HepG2 (cell line): Measurements from ENCODE around the gene CLASRP. TPM values are rescaled to one million over a fixed set of nuclear protein-coding genes. Genes with fewer than 3 reads are reported as not detected.

ENCODE experiments used
- ATAC-seq: fragments of 200-7000 bp; cut with Tn5 transposase; 3 replicates; pipeline ENCODE4 v1.9.1; 2020; ENCODE audit warnings: mild to moderate bottlenecking, moderate library complexity
- BruUV-seq: library from RNA; stranded (reverse); fragments of 400-500 nt; replicated peaks from 2 replicates; lab custom pipeline; 2021; lab: Mats Ljungman, UMichigan
- CTCF ChIA-PET: fragments of 300-600 bp; formaldehyde crosslinking; extraction: SDS; loops from one replicate; lab custom pipeline; 2021; ENCODE audit warnings: low total read pairs, inconsistent platforms, low intra/inter-chr PET ratio; lab: Yijun Ruan, JAX
- POLR2A ChIA-PET: fragments of 350-600 bp; sonication (Branson Sonifier 250); formaldehyde crosslinking; loops from one replicate; lab custom pipeline; 2020; ENCODE audit warnings: antibody characterized with exemption, inconsistent platforms; lab: Yijun Ruan, JAX
- DNase-seq: peaks from one replicate; pipeline ENCODE4 v3.0.0-alpha.2; 2015; ENCODE audit warnings: low spot score
- FAIRE-seq: peaks from 3 replicates; lab custom pipeline; 2011; peaks lifted over from hg19 to GRCh38; lab: Jason Lieb, UNC
- H2AFZ ChIP-seq: one replicate; pipeline ENCODE4 v1.6.1; 2011; ENCODE audit warnings: low read length, inconsistent platforms
- H3K27ac ChIP-seq: fragments of 300-600 bp; 3 replicates; pipeline ENCODE4 v1.8.0; 2011; ENCODE audit warnings: mixed run types, mild to moderate bottlenecking, mixed read lengths, low read length, inconsistent platforms; ENCODE audit not compliant: insufficient read depth; ENCODE audit errors: extremely low read length
- H3K27me3 ChIP-seq, 2 experiments: fragments of 200-600 bp in 1 of 2; 2 replicates in 1 of 2; 3 replicates in 1 of 2; pipeline versions ENCODE4 v1.6.0 to v1.8.0; 2011; ENCODE audit warnings: low read length in 2 of 2, mild to moderate bottlenecking in 2 of 2, moderate library complexity in 2 of 2, inconsistent platforms in 1 of 2; ENCODE audit not compliant: insufficient read depth in 2 of 2, control insufficient read depth in 1 of 2
- H3K36me3 ChIP-seq, 2 experiments: fragments of 200-600 bp in 1 of 2; replicated peaks in 1 of 2; 2 replicates in 1 of 2; 3 replicates in 1 of 2; pipeline versions ENCODE4 v1.5.1 to v1.8.0; 2011; ENCODE audit warnings: low read length in 2 of 2, inconsistent platforms in 1 of 2; ENCODE audit not compliant: insufficient read depth in 2 of 2, control insufficient read depth in 1 of 2
- H3K4me1 ChIP-seq: 2 replicates; pipeline ENCODE4 v1.5.1; 2012; ENCODE audit warnings: low read length, inconsistent platforms; ENCODE audit not compliant: insufficient read depth
- H3K4me2 ChIP-seq: 2 replicates; pipeline ENCODE4 v1.6.0; 2011; ENCODE audit warnings: low read depth, low read length, inconsistent platforms
- H3K4me3 ChIP-seq, 3 experiments: fragments of 200-600 bp in 1 of 3; sonication (generic), shearing (Covaris generic) in 1 of 3; replicated peaks in 1 of 3; 2 replicates each; pipeline ENCODE4 v1.5.1; 2011 to 2016; ENCODE audit warnings: low read length in 3 of 3, inconsistent platforms in 2 of 3, low read depth in 2 of 3, mild to moderate bottlenecking in 2 of 3, control low read depth in 1 of 3, mixed read lengths in 1 of 3; ENCODE audit not compliant: insufficient read depth in 1 of 3
- H3K79me2 ChIP-seq: one replicate; pipeline ENCODE4 v1.6.1; 2011; ENCODE audit warnings: low read length, inconsistent platforms; ENCODE audit not compliant: insufficient read depth
- H3K9ac ChIP-seq: 2 replicates; pipeline ENCODE4 v1.6.0; 2011; ENCODE audit warnings: mild to moderate bottlenecking, low read depth, low read length, inconsistent platforms; ENCODE audit not compliant: insufficient read depth
- H3K9me3 ChIP-seq: 2 replicates; pipeline ENCODE4 v1.5.1; 2012; ENCODE audit warnings: mild to moderate bottlenecking, low read length
- H4K20me1 ChIP-seq: 2 replicates; pipeline ENCODE4 v1.6.0; 2011; ENCODE audit warnings: inconsistent platforms, mild to moderate bottlenecking, low read length, moderate library complexity; ENCODE audit not compliant: insufficient read depth
- AKAP8 ChIP-seq: sonication (generic); formaldehyde crosslinking; IDR thresholded peaks from 2 replicates; pipeline ENCODE4 v1.5.1; 2020; ENCODE audit warnings: mild to moderate bottlenecking, missing genetic modification reagents
- KAT8 ChIP-seq: IDR thresholded peaks from 2 replicates; pipeline ENCODE4 v1.6.1; 2016; ENCODE audit warnings: missing genetic modification reagents, missing compliant biosample characterization
- KLF15 ChIP-seq: sonication (generic); formaldehyde crosslinking; IDR thresholded peaks from 2 replicates; pipeline ENCODE4 v1.8.1; 2023; ENCODE audit warnings: borderline replicate concordance, mild to moderate bottlenecking, inconsistent platforms, missing genetic modification reagents, mixed read lengths
- NFKBIZ ChIP-seq: IDR thresholded peaks from 2 replicates; pipeline ENCODE4 v1.6.1; 2018; ENCODE audit warnings: missing genetic modification reagents, missing compliant biosample characterization
- PHF5A ChIP-seq: IDR thresholded peaks from one replicate; pipeline ENCODE4 v1.6.1; 2018; ENCODE audit warnings: low read depth, missing genetic modification reagents; ENCODE audit not compliant: unreplicated experiment
- ZBTB39 ChIP-seq: sonication (generic); formaldehyde crosslinking; IDR thresholded peaks from 2 replicates; pipeline ENCODE4 v1.5.0; 2020; ENCODE audit warnings: missing genetic modification reagents
- ZNF160 ChIP-seq: sonication (generic); formaldehyde crosslinking; IDR thresholded peaks from 2 replicates; pipeline ENCODE4 v1.8.0; 2022; ENCODE audit warnings: mild to moderate bottlenecking, inconsistent platforms, missing genetic modification reagents
- ZNF614 ChIP-seq: IDR thresholded peaks from 2 replicates; pipeline ENCODE4 v1.6.1; 2018; ENCODE audit warnings: missing biosample characterization, missing genetic modification reagents, inconsistent platforms, borderline replicate concordance
- ZNF75D ChIP-seq: sonication (generic); formaldehyde crosslinking; IDR thresholded peaks from 2 replicates; pipeline ENCODE4 v1.8.1; 2023; ENCODE audit warnings: missing genetic modification reagents, mild to moderate bottlenecking, borderline replicate concordance
- ZNF777 ChIP-seq: sonication (generic); formaldehyde crosslinking; IDR thresholded peaks from 2 replicates; pipeline ENCODE4 v1.4.0; 2020; ENCODE audit warnings: missing genetic modification reagents
- ZNF850 ChIP-seq: sonication (generic); formaldehyde crosslinking; conservative IDR thresholded peaks from 2 replicates; pipeline ENCODE4 v1.9.0; 2021; ENCODE audit warnings: mild to moderate bottlenecking, missing genetic modification reagents
- WGBS: methylation state at CpG from one replicate; pipeline ENCODE4 v1.1.6; 2017; ENCODE audit warnings: low lambda C conversion rate; 5-methylcytosine and 5-hydroxymethylcytosine counted together
- in situ Hi-C: cut with HindIII; loops from 2 replicates; pipeline ENCODE4 v1.10.0; 2017; ENCODE audit warnings: low pct_unique_long_range_greater_than_20kb; ENCODE audit not compliant: extremely low pct_ligation_motif_present
- intact Hi-C: fragments of 100-400 bp; cut with micrococcal nuclease; formaldehyde crosslinking; loops from one replicate; pipeline ENCODE4 v1.10.0; 2022; ENCODE audit not compliant: unreplicated experiment
- polyA plus RNA-seq, 8 experiments: library from polyadenylated mRNA; depleted of rRNA in 3 of 8; stranded (reverse) in 7 of 8; unstranded in 1 of 8; fragments of >200 nt; fragmentation: Illumina TruSeq in 4 of 8; extraction: Trizol in 4 of 8; gene quantifications; 2 replicates each; pipeline versions ENCODE4 v1.2.1 to v1.2.3, GENCODE V29; 2011 to 2016; ENCODE audit warnings: low read depth in 4 of 8, missing spikeins in 1 of 8, mixed read lengths in 1 of 8; ENCODE audit not compliant: insufficient read depth in 1 of 8
- total RNA-seq, 5 experiments: library from RNA; depleted of rRNA; stranded (reverse); fragments of >200 nt; fragmentation: Illumina TruSeq; extraction: Trizol; gene quantifications; 2 replicates each; pipeline ENCODE4 v1.2.3, GENCODE V29; 2016; ENCODE audit warnings: low read depth in 1 of 5

Gene CLASRP
- total and polyA plus RNA-seq, 2 of the 13 experiments (the other 11 are each of a cell fraction or from before 2014, with no cell fraction given), result 32.0 to 51.4 TPM

- ATAC-seq (no peak), DNase-seq (no peak), FAIRE-seq (no peak)
- BruUV-seq, result no TSS peak
- H3K4me1 ChIP-seq, result peaks cover 32% of the 10 kb centered on the region
- no peak overlapping the region for H3K27ac ChIP-seq
- H2AFZ ChIP-seq, result no peak overlapping the region
- H3K9me3 ChIP-seq, result no peaks in the 10 kb centered on the region
- no peaks in the 10 kb centered on the region for H3K27me3 ChIP-seq
- peaks cover 19% of the 10 kb centered on the region for H4K20me1 ChIP-seq
- in situ Hi-C loops, result no loop called here
- CTCF ChIA-PET, result no interaction called here
- intact Hi-C loops, result no loop called here
- peaks cover 0 to 2% of the 10 kb centered on the region in 2 experiments; a peak in 2 of 5 replicates for H3K36me3 ChIP-seq
- POLR2A ChIA-PET, result interaction anchor here (1.6 kb wide), 1 partner anchor 8 kb away, joined by 4 read pairs; no protein-coding TSS in a partner anchor
- no peak overlapping the region for H3K4me3 ChIP-seq
- peaks cover 78% of the 10 kb centered on the region for H3K79me2 ChIP-seq
- TF ChIP-seq ZNF75D (CRISPR knock-in tag) (no peak), ZNF160 (CRISPR knock-in tag) (no peak), ZNF777 (CRISPR knock-in tag) (no peak), PHF5A (CRISPR knock-in tag) (no peak), ZNF850 (CRISPR knock-in tag) (no peak), ZNF614 (no peak), ZBTB39 (CRISPR knock-in tag) (no peak), KAT8 (CRISPR knock-in tag) (no peak), AKAP8 (CRISPR knock-in tag) (no peak), KLF15 (CRISPR knock-in tag) (no peak), NFKBIZ (CRISPR knock-in tag) (no peak)
- H3K9ac ChIP-seq, result no peak overlapping the region
- WGBS, result 92% methylated on average over 9 of the region's 16 CpGs
- no peak overlapping the region for H3K4me2 ChIP-seq
Measured at GRCh38 chr19:45117167-45117594, 78.3 kb downstream of the CLASRP start.
